Central memory CD4-positive, alpha-beta T cell (primary cell): ENCODE data around the gene LSAMP.

Source experiments
- DNase-seq: peaks from one replicate; pipeline ENCODE4 v3.0.0; 2022

Gene LSAMP

DNA sequence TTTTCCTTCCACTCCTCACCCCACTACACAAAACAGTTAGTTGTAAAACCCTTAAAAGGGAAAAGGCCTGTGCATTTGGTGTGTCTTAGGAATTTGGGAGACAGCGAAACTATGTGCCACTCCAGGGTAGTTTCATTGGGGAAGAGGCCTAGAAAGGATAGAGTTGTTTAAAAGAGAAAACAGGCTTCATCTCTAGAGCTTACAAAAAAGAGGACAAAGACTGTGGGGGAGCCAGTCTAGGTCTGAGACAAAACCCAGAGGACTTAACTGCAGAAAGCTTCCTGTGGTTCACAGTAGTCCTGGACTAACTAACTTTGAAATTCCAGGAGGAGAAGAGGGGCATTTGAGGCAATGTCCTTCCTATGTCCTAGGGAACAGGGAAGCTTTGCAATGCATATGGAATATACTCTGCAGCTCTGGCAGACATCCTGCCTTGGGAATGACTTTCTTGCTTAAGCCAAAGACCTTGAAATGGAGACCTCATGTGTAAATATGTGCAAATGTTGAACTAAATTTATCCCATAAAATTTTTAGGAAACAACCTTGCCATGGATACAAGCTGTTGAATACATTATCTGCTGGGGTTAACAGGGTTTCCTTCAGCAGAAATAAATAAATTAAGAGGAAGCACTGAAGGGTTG, 159.4 kb downstream of the LSAMP start:
- DNase-seq, result no peak

DNA sequence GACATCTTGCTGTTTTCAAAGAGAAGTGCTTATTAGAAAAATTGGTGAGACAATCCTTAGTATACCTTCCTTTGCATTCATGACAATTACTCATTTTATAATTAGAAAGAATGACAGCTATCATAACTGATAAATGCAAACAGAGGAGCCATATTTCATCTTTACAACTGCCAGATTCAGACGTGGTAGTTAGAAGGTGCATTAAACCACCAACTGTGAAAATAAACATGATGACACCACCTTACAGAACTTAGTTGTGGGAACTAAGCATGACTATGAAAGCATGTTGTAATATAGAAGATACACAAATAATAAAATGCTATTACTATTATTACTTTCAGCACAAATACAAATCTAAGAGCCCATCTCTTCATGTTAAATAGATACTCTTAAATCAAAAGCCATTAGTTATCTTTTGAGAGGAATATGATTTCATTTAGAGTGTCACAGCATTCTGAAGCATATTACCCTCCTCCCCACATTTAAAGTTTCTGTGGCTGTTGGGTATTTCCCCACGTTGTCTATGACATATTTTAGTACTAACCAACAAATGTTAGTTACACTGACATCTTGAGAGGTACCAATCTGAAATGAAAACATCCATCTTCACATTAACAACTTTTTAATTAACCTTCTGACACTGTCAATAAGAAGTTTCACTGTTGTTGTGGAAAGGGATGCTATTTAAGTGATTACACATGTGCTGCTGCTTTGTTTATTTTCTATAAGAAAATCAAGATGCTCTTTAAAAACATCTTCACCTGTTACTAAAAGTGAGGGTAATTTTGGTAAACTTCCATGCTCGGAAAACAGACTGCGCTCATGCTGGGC, 163.8 kb downstream of the LSAMP start:
- DNase-seq, result no peak

DNA sequence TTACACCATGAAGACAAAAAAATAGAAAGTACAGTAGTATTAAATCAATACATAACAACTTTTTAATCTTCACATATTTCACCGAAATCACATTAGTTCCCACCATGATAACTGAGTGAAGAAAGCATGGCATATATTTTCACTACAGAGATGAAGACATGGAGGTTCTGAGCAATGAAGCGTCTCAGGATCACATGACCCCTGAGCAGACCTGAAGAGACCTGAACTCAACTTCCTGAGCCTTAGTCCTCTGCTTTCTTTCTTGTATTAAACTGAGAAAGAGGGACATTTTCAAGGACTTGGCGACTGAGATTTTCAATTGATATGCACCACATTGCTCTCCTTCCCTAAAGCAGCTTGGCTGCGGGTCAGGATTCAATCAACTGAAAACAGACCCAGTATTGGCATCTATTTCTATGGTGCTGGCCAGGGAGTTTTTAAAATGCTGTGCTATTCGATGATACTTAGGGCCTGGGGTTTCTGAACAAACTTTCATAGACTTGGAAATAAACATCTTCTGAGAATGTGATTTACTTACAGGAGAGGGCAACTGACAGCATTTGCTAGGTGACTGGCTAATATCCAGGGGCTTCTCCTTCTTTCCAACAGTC, 165.1 kb downstream of the LSAMP start:
- DNase-seq, result no peak

- no peak for DNase-seq
Measured at GRCh38 chr3:116276675-116277074, 168.6 kb downstream of the LSAMP start.

DNA sequence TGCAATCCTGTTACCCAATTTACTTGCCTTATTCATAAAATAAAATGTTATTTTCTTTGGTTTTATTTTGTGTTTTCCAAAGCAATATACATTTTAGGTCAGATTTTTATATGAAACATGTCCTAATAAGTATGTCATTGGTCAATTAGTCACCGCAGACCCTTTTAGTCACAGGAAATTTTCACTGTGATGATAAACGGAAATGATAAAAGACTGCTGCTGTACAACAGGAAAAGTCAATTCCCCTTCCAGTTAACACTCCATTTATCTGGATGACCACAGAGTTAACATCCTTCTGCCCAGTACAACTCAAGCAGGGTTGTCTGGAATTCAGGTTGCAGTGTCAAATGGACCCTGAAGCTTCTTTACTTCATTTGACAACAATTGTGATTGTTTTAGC, 175.2 kb downstream of the LSAMP start:
- DNase-seq, result no peak

DNA sequence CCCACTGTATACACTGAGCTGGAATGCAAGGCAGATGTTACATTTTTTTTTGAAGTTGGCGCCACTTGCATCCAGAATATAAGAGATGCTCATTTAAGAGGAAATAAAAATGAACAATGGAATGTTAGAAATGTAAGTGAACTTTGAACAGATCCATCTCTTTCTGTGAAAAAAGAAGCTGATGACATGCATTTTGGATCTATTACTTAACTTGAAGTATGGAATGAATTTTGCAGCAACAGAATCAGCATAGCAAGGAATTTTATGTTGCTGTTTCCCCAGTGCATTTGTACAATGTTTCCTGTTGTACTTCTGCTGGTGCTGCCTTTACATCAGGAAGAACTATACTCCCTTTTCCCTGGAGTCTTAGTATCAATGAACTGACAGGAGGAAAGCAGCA, 178.2 kb downstream of the LSAMP start:
- no peak for DNase-seq

GRCh38 chr3:116265976-116266584, 179.2 kb downstream of the LSAMP start:
- no peak for DNase-seq

GRCh38 chr3:116265320-116265695, 180.0 kb downstream of the LSAMP start:
- no peak for DNase-seq

GRCh38 chr3:116264546-116265319, 180.6 kb downstream of the LSAMP start:
- no peak for DNase-seq

DNA sequence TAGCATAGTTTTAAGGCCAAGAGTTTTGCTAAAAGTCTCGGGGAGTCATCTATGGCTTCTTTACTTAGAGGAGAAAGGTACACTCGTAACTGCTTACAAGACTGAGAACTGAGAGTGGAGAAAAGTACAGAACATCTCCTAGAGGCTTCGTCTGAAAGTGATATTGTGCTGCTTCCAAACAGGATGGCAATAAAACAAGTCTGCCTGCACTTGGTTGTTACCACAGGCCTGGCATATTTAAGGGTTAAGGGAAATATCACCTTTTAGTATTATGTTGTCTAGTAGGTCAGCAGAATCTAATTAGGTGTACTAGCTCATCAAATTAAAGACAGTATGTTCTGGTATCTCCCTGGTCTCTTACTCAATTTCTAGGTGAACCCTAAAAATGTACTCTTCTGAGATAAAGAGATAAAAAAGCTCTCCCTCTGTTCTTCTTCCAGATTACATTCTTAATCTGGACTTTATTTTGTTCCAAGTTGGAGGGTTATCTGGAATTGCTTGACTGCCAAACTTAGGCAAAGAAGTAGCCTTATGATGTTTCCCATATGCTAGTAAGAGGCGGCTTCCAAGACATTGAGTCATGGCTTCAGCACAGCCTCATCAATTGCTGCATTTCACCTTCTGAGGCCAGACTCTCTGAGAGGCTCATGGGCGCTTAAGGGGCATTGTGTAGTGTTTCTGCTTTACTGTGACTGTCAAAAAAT, 181.3 kb downstream of the LSAMP start:
- DNase-seq, result no peak

GRCh38 chr3:116260491-116260890, 184.8 kb downstream of the LSAMP start:
- no peak for DNase-seq

- no peak for DNase-seq
Measured at GRCh38 chr3:116259984-116260383, 185.3 kb downstream of the LSAMP start.

- DNase-seq, result no peak
Measured at GRCh38 chr3:116256843-116257485, 188.3 kb downstream of the LSAMP start.

DNA sequence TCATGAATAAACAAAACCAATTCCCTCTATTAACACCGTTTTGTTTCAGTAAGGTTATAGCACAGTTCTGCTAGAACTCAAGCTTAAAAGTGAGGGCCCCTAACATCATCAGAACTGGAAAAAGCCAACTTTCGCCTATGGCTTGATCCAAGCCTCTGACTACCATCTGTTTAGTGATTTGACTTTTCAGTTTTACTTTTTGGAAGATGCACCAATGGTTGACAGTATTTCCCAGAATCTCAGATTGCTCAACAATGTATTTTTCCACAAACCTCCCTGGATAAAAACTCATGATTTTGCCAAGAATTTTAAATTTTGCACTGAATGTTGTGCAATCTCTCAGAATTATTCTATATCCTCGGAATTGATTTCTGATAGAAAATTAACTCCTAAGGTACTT, 190.7 kb downstream of the LSAMP start:
- no peak for DNase-seq

GRCh38 chr3:116253511-116253910, 191.8 kb downstream of the LSAMP start:
- no peak for DNase-seq

GRCh38 chr3:116247605-116248004, 197.7 kb downstream of the LSAMP start:
- no peak for DNase-seq

- DNase-seq, result no peak
Measured at GRCh38 chr3:116246406-116246980, 198.8 kb downstream of the LSAMP start.

DNA sequence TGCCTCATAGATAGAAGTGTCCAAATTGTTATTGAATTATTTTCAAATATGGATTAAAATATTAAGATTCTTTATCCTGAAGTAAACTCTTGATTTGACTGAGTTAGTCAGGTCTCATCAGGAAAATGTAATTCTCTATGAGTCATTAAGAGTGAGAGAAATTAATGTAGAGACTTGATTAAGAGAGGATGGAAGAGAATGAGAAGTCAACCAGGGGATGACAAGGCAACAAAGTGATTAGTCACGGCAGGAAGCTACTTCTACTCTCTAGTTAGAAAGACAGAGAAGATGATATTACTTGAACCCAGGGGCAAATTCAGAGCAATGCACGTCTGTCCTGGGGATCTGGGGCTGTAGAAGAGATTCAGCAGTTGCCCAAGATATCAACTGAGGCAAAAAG, 202.5 kb downstream of the LSAMP start:
- DNase-seq, result no peak

GRCh38 chr3:116241677-116242076, 203.6 kb downstream of the LSAMP start:
- no peak for DNase-seq

DNA sequence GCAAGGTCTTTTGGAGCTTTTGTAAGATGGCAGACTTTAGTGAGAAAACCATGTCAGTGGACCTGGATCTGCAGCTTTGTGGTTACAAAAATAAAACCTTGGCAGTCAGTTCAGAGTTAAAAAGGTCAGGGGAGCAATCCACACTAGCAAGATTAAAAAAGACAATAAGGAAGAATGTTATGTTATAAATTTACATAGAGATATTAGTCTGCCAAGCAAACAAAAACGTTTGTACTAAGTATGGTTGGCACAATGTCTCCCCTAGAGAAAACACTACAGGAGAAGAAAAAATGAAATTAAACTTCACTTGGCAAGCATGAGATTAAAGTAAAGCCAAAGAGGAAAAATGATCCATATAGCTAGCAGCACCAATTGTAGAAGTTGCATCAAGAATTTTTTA, 205.0 kb downstream of the LSAMP start:
- DNase-seq, result no peak

DNA sequence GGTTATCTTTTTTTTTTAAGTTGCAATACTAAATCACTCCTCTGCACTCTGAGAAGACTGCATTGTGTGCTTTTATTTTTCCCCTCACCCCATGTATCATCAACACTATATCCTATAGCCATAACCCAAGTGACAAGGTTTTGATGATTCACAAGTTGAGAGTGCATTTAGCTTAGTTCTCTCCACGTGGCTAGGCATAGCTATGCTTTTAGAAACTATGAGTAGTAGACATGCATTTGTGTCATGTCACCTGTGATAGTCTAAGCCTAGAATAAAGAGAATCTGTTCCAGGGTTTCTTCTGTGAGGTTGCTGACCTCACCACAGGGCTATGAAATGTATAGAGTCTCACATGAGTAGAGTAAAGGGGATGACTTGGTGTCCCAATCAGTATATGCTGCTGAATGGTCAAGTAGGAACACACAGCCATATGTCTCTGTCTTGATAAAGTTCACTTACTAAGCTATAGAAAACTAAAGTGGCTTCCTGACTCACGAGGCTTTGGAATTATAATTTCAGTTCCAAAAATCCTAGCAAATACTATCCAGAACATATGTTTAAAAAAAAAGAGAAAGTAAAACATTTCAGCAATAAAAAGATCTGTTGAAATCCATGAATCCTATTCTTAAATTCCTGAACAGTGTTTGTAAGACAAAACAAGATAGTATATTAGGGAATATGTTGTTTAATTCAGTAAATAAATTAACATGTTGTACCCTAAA, 206.3 kb downstream of the LSAMP start:
- no peak for DNase-seq
